HUES64 (cell line): Measurements from ENCODE around the gene RAB7B.
"Not testable (repeated sequence)": the region's sequence is repeated elsewhere in the genome, so short reads cannot be mapped to it uniquely, and the experiment has no call there.

Experiments
- H3K27ac ChIP-seq: 2 replicates; pipeline ENCODE4 v1.7.0; 2013; ENCODE audit warnings: low read depth, low read length, inconsistent platforms
- H3K27me3 ChIP-seq: 2 replicates; pipeline ENCODE4 v1.6.1; 2013; ENCODE audit warnings: mild to moderate bottlenecking, low read length; ENCODE audit not compliant: insufficient read depth
- H3K36me3 ChIP-seq: 2 replicates; pipeline ENCODE4 v1.6.1; 2013; ENCODE audit warnings: mild to moderate bottlenecking, low read length; ENCODE audit not compliant: insufficient read depth
- H3K4me1 ChIP-seq: 2 replicates; pipeline ENCODE4 v1.6.1; 2013; ENCODE audit warnings: mild to moderate bottlenecking, low read length, moderate library complexity; ENCODE audit not compliant: insufficient read depth
- H3K4me3 ChIP-seq: 2 replicates; pipeline ENCODE4 v1.5.1; 2013; ENCODE audit warnings: mild to moderate bottlenecking, low read length, moderate library complexity
- H3K9ac ChIP-seq: 2 replicates; pipeline ENCODE4 v1.6.1; 2013; ENCODE audit warnings: mild to moderate bottlenecking, low read depth, low read length
- H3K9me3 ChIP-seq: 2 replicates; pipeline ENCODE4 v1.6.1; 2013; ENCODE audit warnings: low read depth, low read length; ENCODE audit not compliant: insufficient read depth
- WGBS: fragments of 150-250, 120-280 bp; methylation state at CpG from one replicate; pipeline ENCODE4 v1.1.7; 2013; ENCODE audit warnings: missing lambda C conversion rate; 5-methylcytosine and 5-hydroxymethylcytosine counted together

RAB7B gene

DNA sequence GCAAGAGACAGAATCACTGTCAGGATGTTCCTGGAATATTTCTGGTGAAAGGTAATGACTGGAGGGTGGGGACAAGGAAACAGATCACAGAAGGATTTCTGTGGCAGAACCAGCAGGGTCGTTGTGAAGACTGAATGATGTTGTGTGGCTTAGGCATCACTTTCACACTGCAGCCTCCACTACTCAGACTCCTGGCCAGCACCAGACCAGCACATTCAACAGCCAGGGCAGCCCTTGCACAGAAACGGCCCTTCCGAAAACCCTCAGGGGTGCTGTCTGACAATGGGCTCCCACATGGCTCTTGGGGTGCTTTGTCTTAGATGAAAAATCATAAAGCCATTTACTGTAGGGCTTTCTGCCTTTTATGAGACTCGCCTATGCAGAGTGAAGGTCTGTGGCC lies 3.8 kb upstream of the RAB7B start:
- 86% methylated on average over 3 of the region's 4 CpGs for WGBS
- Histone ChIP-seq H3K9me3 (no peaks in the 10 kb centered on the region), H3K9ac (no peak overlapping the region), H3K4me3 (no peak overlapping the region), H3K4me1 (no peaks in the 10 kb centered on the region), H3K27ac (no peak overlapping the region), H3K36me3 (no peaks in the 10 kb centered on the region), H3K27me3 (no peaks in the 10 kb centered on the region)

DNA sequence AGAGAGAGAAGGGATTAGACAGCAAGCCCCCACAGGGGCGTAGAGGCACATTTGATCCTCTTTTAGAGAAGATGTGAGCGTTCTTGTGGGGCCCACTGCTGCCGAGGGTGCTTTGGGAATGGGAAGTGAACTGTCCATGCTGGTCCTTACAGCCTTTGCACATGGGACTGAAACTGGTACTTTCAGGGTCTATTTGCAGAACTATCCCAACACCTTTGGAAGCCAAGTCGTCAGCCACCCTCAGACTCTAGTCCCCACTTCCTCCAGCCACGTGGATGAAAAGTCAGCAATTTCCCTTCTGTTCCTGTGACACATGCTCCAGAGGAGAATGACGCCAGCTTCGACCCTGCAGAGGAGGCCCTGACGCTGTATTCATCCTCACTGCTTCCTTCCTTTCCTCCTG lies 2.6 kb upstream of the RAB7B start:
- Histone ChIP-seq H3K9ac (no peak overlapping the region), H3K27me3 (no peaks in the 10 kb centered on the region), H3K36me3 (no peaks in the 10 kb centered on the region), H3K4me3 (no peak overlapping the region), H3K9me3 (no peaks in the 10 kb centered on the region), H3K4me1 (peaks cover 5% of the 10 kb centered on the region; the same call in 1 of the 2 replicates), H3K27ac (no peak overlapping the region)
- WGBS, result 89% methylated on average over 8 of the region's 8 CpGs

DNA sequence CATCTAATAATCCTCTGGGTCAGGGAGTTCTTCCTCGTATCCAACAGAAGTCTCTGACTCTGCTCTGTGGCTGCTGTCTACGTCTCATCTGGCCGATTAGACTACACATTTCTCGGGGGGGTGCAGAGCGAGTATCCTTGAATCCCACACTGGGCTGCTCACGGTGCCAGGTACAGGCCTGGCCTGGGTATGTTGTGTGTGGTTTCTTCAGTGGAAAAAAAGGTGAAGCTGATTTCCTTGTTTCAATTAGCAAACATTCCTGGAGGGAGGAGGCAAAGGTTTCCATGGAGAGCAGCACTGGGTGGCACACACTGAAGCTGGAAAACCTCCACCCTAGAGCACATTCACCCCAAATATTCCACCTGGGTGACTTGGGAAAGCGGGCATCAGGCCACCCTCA lies 2.0 kb upstream of the RAB7B start:
- Histone ChIP-seq H3K27ac (no peak overlapping the region), H3K9me3 (no peaks in the 10 kb centered on the region), H3K36me3 (no peaks in the 10 kb centered on the region), H3K9ac (no peak overlapping the region), H3K4me3 (no peak overlapping the region), H3K4me1 (peaks cover 5% of the 10 kb centered on the region; the same call in 1 of the 2 replicates), H3K27me3 (no peaks in the 10 kb centered on the region)
- 92% methylated on average over 7 of the region's 7 CpGs for WGBS

DNA sequence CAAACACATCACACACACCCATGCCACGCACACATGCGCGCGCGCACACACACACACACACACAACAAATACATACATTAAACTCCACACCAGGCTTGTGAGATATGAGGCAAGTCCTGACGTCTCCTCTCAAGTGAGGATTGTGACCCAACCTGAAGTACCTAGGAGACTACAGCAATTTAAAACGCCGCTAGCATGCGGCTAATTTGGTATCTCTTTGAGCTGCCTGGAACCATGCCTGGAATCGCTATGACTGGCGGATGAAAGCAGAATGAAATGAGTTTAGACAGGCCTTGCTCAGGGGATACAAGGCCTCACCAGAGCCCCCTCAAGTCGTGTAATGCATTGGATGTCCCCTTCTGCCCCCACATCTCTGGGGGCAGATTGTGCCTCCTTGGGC lies 1.6 kb upstream of the RAB7B start:
- H3K9me3 ChIP-seq, result no peaks in the 10 kb centered on the region
- no peak overlapping the region for H3K4me3 ChIP-seq
- 91% methylated on average over 12 of the region's 12 CpGs for WGBS
- no peak overlapping the region for H3K9ac ChIP-seq
- H3K27me3 ChIP-seq, result no peaks in the 10 kb centered on the region
- H3K4me1 ChIP-seq, result peaks cover 5% of the 10 kb centered on the region; the same call in 1 of the 2 replicates
- no peaks in the 10 kb centered on the region for H3K36me3 ChIP-seq
- H3K27ac ChIP-seq, result no peak overlapping the region

DNA sequence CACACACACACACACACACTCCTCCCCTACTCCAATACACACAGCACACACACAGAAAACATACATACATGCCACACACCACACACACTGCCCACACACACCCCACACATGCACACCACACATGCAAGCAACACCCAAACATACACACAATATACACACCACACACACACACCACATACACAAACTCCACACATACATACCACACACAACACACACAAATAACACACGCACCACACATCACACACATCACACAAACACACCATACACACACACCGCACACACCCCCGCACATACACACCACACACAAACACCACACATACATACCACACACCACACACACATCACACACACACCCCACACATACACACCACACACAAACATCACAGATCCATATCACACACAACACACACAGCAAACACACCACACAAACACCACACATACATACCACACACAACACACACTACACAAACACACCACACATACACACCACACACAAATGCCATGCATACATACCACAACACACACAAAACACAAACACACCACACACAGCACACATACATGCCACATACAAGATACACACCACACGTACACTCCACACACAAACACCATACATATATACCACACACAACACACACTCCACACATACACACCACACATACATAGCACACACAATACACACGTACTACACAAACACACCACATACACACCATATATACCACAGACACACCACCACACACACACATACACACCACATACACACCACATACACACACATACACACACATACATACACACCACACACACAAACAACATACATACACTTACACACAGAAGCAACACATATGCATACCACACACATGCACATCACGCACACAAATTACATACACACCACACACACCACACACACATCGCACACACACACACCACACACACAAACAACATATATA lies 932 bp upstream of the RAB7B start:
- Histone ChIP-seq H3K27me3 (no peaks in the 10 kb centered on the region), H3K27ac (no peak overlapping the region), H3K4me1 (peaks cover 5% of the 10 kb centered on the region; the same call in 1 of the 2 replicates), H3K36me3 (no peaks in the 10 kb centered on the region), H3K9ac (no peak overlapping the region), H3K9me3 (no peaks in the 10 kb centered on the region), H3K4me3 (no peak overlapping the region)
- WGBS, result 95% methylated on average over 7 of the region's 7 CpGs

DNA sequence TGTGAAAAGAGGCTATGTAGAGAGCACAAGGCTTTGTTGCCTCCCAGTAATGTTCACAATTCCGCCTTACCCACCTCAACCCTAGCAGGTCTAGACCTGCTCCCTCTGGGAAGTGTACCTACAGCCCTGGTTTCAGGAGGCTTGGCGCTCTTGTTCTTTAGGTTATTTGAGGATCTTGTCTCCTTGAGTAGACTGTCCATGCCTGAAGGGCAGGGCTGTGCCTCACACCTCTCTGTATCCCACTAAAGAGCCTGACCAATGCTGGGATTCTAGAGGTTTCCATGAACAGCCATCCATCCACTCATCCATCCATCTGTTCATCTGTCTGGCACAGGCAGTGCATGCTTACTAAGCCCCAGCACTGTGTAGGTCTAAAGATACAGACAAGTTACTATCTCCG lies 1.0 kb downstream of the RAB7B start:
- Histone ChIP-seq H3K27me3 (peaks cover under 1% of the 10 kb centered on the region; the same call in 1 of the 2 replicates), H3K9ac (no peak overlapping the region), H3K36me3 (no peaks in the 10 kb centered on the region), H3K9me3 (no peaks in the 10 kb centered on the region), H3K4me1 (peaks cover 8% of the 10 kb centered on the region), H3K27ac (no peak overlapping the region), H3K4me3 (no peak overlapping the region)
- WGBS, result 97% methylated on average over 2 of the region's 3 CpGs

DNA sequence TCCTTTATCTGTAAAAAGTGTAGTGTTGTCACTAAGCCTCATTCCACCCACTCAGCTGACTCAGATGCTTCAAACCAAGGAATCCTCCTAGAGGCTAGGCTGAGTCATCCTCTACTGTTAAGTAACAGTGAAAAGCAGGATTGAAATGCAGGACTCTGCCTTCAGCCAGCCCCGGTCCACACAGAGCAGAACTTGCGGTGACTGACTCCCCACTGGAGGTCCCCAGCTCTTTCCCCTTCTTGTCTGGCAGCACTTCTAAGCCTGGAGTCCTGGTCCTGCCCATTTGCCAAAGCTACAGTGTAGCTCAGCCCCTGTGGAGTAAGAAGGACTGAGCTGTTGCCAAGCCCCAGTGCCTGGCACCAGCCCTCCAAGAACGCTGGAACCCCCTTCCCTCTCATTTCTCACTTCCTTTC lies 1.7 kb downstream of the RAB7B start:
- no peak overlapping the region for H3K27ac ChIP-seq
- 40% methylated on average over 3 of the region's 3 CpGs for whole genome bisulfite sequencing
- H3K36me3 ChIP-seq, result no peaks in the 10 kb centered on the region
- no peak overlapping the region for H3K9ac ChIP-seq
- peaks cover 8% of the 10 kb centered on the region for H3K4me1 ChIP-seq
- peaks cover 5% of the 10 kb centered on the region; the same call in 1 of the 2 replicates for H3K27me3 ChIP-seq
- no peaks in the 10 kb centered on the region for H3K9me3 ChIP-seq
- H3K4me3 ChIP-seq, result no peak overlapping the region

DNA sequence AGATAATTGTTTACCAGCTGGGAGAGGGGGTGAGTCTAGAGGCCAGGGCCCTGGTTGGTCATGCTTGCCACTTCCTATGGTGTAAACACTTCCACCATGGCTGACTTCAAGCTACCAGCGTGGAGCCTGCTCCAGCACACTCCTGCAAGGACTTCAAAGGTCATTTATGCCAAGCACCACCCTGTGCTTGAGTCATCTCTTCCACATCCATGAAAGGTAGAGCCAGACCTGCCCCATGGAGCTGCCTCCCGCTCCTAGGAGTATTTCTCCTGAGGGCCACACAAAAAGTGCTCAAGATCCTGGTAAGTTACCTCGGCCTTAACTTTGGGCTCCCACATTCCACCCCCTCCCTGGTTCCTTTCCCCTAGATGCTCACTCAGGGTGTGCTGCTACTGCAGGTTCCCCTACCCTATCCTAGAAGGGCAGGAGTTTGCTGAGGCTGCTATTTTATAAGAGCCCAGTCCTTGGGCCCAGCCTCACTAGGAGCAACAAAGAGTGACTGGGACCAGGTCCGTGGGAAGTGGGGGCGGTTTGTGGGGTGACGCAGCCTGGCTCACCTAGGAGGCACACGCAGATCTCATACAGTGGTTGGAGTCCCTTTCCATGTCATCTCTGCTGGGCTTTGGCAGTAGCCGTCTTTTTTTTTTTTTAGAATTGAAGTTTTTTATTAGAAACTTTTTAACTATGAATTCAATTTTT lies 2.4 kb downstream of the RAB7B start:
- Histone ChIP-seq H3K9me3 (no peaks in the 10 kb centered on the region), H3K27me3 (peaks cover 5% of the 10 kb centered on the region; the same call in 1 of the 2 replicates), H3K4me1 (peaks cover 13% of the 10 kb centered on the region), H3K36me3 (no peaks in the 10 kb centered on the region), H3K9ac (no peak overlapping the region), H3K4me3 (no peak overlapping the region), H3K27ac (no peak overlapping the region)
- WGBS, result 89% methylated on average over 7 of the region's 8 CpGs

DNA sequence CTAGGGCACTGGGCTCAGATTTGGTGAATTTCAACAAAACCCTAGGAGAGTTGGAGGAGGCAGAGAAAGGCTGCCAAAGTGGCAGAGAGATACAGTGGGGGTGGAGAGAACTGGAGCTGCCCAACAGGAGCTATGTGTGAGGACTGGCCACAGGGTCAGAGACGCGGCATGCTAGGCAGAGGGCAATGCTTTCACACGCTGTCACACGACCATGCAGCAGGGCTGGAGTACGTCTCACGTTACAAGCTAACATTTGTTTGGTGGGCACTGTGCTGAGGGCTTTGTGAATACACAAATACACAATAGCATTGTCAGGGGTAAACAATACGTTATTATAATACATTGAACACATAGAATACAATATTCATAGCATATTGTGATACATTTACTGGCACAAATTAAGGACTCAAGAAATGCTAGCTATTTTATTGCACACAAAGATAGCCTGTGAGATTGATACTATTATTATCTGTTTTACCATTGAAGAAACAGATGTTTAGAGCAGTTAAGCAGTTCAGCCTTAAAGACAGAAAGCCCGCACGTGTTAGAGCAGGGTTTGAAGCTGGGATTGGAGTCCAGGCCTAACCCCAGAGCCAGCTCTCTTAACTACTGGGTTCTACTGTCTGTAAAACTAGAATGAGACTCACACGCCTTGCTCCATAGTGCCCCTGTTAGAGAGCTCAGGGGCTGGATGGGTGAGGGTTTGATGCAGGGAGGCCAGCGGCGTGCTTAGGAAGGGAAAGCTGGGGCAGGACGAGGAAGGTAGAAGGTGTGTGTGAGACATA lies 4.5 kb downstream of the RAB7B start:
- no peaks in the 10 kb centered on the region for H3K9me3 ChIP-seq
- peaks cover 5% of the 10 kb centered on the region; the same call in 1 of the 2 replicates for H3K27me3 ChIP-seq
- peaks cover 23% of the 10 kb centered on the region for H3K4me1 ChIP-seq
- H3K27ac ChIP-seq, result no peak overlapping the region
- H3K4me3 ChIP-seq, result no peak overlapping the region
- WGBS, result 75% methylated on average over 12 of the region's 13 CpGs
- H3K9ac ChIP-seq, result no peak overlapping the region
- no peaks in the 10 kb centered on the region for H3K36me3 ChIP-seq

DNA sequence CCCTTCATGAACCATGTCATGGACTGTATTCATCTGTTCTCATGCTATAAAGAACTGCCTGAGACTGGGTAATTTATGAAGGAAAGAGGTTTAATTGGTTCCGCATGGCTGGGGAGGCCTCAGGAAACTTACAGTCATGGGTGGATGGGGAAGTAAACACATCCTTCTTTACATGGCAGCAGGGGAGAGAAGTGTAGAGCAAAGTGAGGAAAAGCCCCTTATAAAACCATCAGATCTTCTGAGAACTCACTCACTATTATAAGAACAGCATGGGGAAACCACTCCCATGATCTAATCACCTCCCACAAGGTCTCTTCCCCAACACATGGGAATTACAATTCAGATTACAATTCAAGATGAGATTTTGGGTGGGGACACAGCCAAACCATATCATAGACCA lies 6.6 kb downstream of the RAB7B start:
- peaks cover 21% of the 10 kb centered on the region for H3K4me1 ChIP-seq
- H3K27me3 ChIP-seq, H3K4me3 ChIP-seq, H3K9ac ChIP-seq, H3K27ac ChIP-seq, H3K36me3 ChIP-seq, H3K9me3 ChIP-seq: not testable (repeated sequence)
- WGBS, result 96% methylated on average over 1 of the region's 1 CpG

DNA sequence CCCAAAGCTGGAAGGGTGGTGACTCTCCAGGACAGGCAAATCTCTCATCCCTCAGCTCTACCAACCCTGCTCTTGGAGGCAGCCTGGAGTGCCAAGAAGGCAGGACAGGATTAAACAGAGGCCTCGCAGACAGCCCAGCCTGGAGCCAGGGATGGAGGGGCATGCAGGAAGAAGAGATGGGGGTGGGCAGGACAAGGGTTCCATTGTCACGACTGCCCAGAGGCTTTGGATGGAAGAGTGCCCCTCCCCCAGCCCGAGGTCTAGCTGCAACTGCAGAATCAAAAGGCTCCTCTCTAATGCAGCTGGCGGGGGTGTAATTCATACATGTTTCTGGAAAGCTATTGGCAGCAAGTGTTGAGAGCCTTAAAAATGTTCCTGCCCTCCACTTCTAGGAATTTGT lies 8.8 kb downstream of the RAB7B start:
- H3K4me3 ChIP-seq, result no peak overlapping the region
- WGBS, result 53% methylated on average over 4 of the region's 4 CpGs
- H3K27ac ChIP-seq, result no peak overlapping the region
- no peaks in the 10 kb centered on the region for H3K36me3 ChIP-seq
- no peak overlapping the region for H3K9ac ChIP-seq
- H3K9me3 ChIP-seq, result no peaks in the 10 kb centered on the region
- H3K4me1 ChIP-seq, result peaks cover 18% of the 10 kb centered on the region
- H3K27me3 ChIP-seq, result peaks cover 5% of the 10 kb centered on the region; the same call in 1 of the 2 replicates
